ENCODE measurements around the gene IL26.
A peak's percentile ranks its signal among the peaks of the same experiment; 100 is the strongest.

IL26 gene

GRCh38 chr12:68198507-68199086 is 27.0 kb downstream of the IL26 start:
- no peak for DNase-seq (ENCODE audit: low read depth in 2 of 2)
- no peak overlapping the region for H3K4me3 ChIP-seq (replicated peaks in 1 of 2; ENCODE audit: low read depth in 2 of 2, low read length in 2 of 2)
- TF ChIP-seq, protein P1, sequence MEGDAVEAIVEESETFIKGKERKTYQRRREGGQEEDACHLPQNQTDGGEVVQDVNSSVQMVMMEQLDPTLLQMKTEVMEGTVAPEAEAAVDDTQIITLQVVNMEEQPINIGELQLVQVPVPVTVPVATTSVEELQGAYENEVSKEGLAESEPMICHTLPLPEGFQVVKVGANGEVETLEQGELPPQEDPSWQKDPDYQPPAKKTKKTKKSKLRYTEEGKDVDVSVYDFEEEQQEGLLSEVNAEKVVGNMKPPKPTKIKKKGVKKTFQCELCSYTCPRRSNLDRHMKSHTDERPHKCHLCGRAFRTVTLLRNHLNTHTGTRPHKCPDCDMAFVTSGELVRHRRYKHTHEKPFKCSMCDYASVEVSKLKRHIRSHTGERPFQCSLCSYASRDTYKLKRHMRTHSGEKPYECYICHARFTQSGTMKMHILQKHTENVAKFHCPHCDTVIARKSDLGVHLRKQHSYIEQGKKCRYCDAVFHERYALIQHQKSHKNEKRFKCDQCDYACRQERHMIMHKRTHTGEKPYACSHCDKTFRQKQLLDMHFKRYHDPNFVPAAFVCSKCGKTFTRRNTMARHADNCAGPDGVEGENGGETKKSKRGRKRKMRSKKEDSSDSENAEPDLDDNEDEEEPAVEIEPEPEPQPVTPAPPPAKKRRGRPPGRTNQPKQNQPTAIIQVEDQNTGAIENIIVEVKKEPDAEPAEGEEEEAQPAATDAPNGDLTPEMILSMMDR (IDR thresholded peaks at IDR 0.05; ENCODE audit: low read depth, low read length), result no peak

- no peak overlapping the region for H3K4me3 ChIP-seq (replicated peaks in 1 of 2; ENCODE audit: low read depth in 2 of 2, low read length in 2 of 2)
- no peak for DNase-seq (ENCODE audit: low read depth in 2 of 2)
- TF ChIP-seq, protein P1 (IDR thresholded peaks at IDR 0.05; ENCODE audit: low read depth, low read length), result no peak
Measured at GRCh38 chr12:68190301-68190700, 35.3 kb downstream of the IL26 start.

DNA sequence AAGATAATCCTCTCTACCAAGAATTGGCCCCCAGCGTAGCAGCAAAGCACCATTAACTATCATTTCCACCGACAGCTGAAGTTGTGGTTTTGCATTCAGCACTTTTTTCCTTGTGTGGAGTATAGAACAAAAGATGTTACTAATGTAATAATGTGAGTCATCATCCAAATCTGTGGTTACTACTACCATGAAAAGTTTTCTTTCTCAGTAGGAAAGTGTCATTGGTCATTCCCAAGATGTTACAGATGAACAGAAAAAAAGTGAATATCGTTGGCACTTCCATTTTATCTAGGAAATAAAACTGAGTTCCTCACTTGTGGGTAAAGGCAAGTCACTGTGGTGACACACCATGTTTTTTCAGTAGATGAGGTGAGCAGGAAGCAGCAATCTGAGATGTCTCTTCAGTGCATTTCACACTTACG is 35.8 kb downstream of the IL26 start:
- H3K4me3 ChIP-seq (replicated peaks in 1 of 2; ENCODE audit: low read depth in 2 of 2, low read length in 2 of 2), result no peak overlapping the region
- TF ChIP-seq, protein P1 (IDR thresholded peaks at IDR 0.05; ENCODE audit: low read depth, low read length), result no peak
- DNase-seq (ENCODE audit: low read depth in 2 of 2), result peak; percentile 23 to 61

GRCh38 chr12:68185598-68185997 is 40.0 kb downstream of the IL26 start:
- TF ChIP-seq, protein P1 (IDR thresholded peaks at IDR 0.05; ENCODE audit: low read depth, low read length), result no peak
- DNase-seq (ENCODE audit: low read depth in 2 of 2), result no peak
- H3K4me3 ChIP-seq (replicated peaks in 1 of 2; ENCODE audit: low read depth in 2 of 2, low read length in 2 of 2), result no peak overlapping the region

DNA sequence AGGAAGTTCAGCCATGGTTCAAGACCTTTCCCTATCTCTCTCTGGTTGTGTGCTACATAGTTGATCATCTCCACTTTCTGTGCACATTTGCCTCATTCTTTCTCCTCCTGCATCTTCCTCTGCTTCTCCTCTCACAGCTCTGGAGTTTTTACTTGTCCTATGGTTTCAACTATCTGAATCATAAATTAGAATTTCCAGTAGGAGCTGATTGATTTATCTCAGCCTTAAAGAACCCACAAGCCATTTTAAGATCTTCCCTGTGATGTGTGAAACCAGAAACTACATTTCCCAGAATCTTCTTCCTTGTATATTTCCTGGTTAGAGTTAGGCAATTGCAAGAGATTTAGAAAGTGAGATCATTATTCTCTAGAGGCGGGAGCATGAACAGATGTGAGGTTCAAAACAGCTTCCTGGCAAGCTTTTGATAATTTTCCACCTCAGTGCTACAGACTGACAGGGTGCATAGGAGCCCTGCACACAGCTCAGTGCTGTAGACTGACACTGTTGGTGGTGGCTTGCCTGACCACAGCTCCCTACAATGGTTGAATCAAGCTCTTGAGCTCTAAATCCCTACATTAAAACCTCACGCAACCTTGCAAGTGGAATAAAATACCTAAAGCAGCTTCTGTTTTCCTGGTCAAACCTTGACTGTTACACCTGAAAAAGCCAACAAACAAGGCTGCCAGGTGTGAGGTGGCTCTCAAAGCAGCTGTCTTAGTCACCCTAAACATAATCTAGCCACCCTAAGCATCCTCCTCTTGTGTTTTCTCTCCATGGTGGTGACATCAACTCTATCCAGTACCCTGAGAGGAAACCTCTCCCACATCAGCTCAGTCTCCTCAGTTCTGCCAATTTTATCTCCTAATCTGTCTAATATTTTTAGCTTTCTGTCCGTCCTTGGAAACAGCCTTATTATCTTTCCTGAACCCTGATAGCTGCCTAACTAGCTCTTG is 44.5 kb downstream of the IL26 start:
- H3K4me3 ChIP-seq (replicated peaks in 1 of 2; ENCODE audit: low read depth in 2 of 2, low read length in 2 of 2), result no peak overlapping the region
- TF ChIP-seq, protein P1 (IDR thresholded peaks at IDR 0.05; ENCODE audit: low read depth, low read length), result no peak
- DNase-seq (ENCODE audit: low read depth in 2 of 2), result peak; percentile 2 to 26

DNA sequence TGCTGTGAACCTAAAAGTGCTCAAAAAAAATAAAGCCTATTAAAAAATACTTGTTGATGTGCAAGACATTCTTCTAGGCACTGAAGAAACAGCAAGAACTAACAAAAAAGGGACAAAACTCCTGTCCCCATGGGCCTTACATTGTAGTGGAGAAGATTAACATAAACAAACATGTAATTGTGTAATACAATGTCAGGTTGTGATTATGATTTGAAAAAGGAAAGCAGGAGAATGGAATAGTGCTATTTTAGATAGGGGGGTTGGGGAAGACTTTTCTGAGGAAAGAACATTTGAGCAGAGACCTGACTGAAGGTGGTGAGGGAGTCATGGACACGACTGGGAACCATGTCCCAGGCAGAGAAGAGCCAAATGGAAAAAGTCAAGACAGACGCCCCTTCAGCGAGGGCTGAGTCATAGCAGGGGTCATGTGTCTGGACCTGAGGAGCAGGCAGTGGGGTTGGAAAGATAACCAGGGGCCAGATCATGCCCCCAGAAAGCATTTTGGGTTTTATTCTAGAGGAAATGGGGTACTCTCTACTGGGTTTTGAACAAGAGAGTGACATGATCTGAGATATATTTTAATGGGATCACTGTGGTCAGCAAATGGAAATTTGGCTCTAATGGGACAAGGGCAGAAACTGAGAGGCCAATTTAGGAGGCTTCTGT is 46.7 kb downstream of the IL26 start:
- H3K4me3 ChIP-seq (replicated peaks in 1 of 2; ENCODE audit: low read depth in 2 of 2, low read length in 2 of 2), result no peak overlapping the region
- DNase-seq (ENCODE audit: low read depth in 2 of 2), result no peak
- TF ChIP-seq, protein P1 (IDR thresholded peaks at IDR 0.05; ENCODE audit: low read depth, low read length), result no peak
